Measurements from ENCODE around the gene LAMA5.

LAMA5 gene

DNA sequence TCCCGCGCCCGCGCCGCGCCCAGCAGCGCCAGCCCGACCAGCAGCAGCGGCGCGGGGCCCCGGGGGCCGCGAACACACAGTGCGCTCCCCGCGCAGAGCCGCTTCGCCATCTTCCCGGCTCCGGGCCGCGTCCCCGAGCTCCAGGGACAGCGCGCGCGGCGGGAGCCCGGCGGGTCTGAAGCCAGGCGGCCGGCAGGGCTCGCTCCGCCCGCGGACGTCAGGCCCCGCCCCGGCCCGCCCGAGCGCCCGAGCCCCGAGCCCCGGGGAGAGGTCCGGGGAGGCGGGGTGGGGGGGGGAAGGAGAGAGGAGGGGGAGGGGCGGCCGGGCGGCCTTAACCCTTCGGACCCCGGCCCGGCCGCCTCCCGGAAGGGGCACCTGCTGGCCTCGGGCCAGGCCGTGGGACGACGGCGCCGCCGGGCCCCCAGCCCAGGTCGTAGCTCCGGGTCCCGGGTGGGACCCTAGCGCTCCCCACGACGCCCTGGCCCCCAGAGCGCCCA is at the start of gene LAMA5:
Gene LAMA5 (minus strand): TSS at position 177 of the 497 bp plus-strand sequence. CDS start 67 bp downstream, at position 110.
- DNase-seq (ENCODE audit: low spot score): no peak

DNA sequence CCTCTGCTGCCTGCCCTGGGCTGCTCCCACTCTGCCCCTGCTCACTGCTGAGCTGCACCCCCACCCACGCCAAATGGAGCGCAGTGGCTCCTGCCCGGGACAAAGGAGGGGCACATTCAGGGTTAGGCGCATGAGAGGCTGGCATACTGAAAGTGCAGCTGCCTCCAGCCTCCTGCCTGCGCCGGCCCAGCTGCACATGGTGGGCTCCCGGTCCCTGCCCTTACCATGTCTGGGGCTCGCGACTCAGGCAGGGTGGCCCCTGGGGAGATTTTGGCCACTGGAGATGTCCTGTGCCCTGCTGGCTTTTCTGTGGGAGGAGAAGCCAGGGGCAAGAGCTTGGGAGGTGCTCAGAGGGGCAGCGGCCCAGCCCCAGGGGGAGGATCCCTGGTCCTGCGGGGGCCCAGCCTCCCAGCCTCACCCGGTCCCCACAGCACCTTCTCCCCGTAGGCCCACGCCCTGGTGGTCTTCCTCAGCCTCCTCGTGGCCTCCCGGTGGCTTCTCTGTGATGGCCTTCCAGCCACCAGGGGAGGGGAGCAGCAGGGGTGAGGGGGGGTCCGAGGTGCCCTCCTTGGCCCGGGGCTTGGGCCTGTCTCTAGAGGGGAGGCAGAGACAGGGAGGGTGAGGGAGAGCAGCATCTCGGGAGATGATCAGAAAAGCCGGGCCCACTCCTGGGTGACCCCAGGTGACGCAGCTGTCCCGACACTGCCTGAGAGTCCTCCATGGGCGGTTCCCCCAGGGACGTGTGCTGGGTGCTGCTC is 48.4 kb upstream of the LAMA5 start:
- no peak for DNase-seq (ENCODE audit: low spot score)

GRCh38 chr20:62413896-62414481 is 46.9 kb upstream of the LAMA5 start:
- DNase-seq (ENCODE audit: low spot score): no peak

DNA sequence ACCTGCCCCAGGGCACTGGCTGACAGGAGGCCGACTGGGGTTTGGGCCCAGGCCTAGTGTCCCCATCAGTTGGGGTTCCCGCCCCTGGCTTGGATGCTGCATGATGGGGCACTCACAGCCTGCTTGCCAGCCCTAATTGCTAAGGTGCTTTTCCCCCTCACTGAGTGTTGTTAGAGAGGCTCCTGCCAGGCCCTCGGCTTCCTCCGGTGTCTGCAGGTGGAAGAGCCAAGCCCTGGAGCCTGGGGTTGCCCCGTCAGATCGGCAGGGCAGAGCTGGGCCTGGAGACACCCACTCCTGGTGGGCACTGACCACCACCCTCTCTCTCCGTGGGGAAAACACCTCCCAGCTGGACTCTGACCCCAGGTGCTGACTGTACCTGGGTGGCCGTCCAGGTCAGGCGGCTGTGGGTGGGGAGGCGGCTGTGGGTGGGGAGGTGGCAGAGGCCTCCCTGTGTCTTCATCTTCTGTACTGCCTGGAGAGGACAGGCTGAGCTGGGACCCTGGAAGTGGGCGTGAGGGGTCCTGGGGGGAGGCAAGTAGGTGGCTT is 46.0 kb upstream of the LAMA5 start:
- no peak for DNase-seq (ENCODE audit: low spot score)

GRCh38 chr20:62412194-62413024 is 45.3 kb upstream of the LAMA5 start:
- no peak for DNase-seq (ENCODE audit: low spot score)

GRCh38 chr20:62411479-62412193 is 44.5 kb upstream of the LAMA5 start:
- no peak for DNase-seq (ENCODE audit: low spot score)

GRCh38 chr20:62410746-62411478 is 43.8 kb upstream of the LAMA5 start:
- no peak for DNase-seq (ENCODE audit: low spot score)

GRCh38 chr20:62409931-62410745 is 43.0 kb upstream of the LAMA5 start:
- peak; percentile 10 for DNase-seq (ENCODE audit: low spot score)

- DNase-seq (ENCODE audit: low spot score): no peak
Measured at GRCh38 chr20:62409086-62409853, 42.2 kb upstream of the LAMA5 start.

DNA sequence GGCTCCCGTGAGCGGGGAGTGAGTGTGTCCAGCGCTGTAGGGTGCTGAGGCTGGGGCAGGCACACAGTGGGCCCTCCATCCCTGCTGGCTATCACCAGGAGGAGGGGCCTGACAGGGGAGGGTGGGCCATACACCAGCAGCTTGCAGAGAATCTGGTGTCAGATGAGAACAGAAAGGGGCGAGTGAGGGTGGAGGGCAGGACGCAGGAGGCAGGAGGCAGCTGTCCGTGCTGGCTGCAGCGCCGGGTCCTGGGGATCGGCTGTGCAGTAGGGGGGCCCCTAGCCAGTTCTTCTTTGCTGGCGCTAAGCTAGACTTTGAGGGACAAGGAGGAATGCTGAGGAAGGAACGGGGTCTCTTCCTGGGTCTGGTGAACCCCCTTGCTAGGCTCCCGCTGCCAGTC is 41.5 kb upstream of the LAMA5 start:
- DNase-seq (ENCODE audit: low spot score): no peak

DNA sequence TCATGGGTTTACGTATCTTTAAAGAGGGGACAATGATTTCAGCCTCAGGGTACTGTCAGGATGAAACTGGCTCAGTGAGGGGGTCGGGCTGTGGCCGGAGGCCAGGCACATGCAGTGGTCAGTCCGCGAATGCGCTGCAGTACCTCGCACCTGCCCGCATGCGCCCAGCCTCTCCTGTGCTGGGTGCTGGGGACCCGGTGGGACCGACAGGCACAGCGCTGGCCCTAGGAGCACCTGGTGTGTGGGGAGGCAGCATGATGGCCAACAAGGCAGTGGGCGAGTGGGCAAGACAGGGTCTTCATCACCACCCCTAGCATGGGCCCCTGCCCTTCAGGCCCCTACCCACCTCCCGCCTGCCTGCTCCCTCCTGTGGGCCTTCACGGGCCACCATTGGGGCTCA is 40.9 kb upstream of the LAMA5 start:
- DNase-seq (ENCODE audit: low spot score): no peak

DNA sequence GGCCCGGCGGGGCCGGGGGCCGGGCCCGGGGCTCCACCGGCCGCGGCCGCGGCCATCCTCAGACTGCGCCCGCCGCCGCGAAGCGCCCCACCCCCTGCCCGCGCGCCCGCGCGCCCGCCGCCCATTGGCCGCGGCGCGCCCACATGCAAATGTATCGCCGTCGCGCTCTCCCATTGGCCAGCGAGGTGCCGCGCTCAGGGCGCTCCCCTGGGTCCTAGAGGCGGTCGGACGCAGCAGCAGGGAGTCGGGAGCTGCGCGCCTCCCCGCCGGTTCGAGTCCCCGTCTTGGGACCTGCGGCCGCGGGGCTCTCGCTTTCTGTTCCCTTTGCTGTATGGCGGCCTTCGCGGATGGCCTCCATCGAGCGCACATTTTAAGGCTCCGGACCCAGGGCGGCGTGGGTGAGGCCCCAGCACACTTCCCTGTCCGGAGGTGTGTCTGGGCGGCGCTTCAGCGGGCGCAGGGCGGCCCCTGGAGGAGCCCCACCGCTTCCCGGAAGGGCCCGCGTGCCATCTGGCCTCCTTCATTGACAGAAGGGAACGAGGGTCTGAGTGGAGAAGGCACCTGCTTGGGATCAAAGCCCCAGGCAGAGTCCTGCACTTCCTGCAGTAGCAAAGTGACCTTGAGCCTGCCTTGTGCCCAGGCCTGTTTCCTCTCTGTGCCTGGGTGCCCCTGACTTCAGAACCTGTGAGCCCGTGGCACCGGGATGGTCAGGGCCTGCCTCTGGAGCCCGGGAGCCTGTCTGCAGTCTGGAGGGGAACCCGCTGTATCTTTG is 40.3 kb upstream of the LAMA5 start, which contains the start of gene CABLES2:
Gene CABLES2 (minus strand): TSS at position 65 of the 772 bp plus-strand sequence. CDS start 9 bp downstream, at position 56.
- DNase-seq (ENCODE audit: low spot score): peak; percentile 90

- DNase-seq (ENCODE audit: low spot score): no peak
Measured at GRCh38 chr20:62406635-62407176, 39.6 kb upstream of the LAMA5 start.

- no peak for DNase-seq (ENCODE audit: low spot score)
Measured at GRCh38 chr20:62405981-62406513, 38.9 kb upstream of the LAMA5 start.

DNA sequence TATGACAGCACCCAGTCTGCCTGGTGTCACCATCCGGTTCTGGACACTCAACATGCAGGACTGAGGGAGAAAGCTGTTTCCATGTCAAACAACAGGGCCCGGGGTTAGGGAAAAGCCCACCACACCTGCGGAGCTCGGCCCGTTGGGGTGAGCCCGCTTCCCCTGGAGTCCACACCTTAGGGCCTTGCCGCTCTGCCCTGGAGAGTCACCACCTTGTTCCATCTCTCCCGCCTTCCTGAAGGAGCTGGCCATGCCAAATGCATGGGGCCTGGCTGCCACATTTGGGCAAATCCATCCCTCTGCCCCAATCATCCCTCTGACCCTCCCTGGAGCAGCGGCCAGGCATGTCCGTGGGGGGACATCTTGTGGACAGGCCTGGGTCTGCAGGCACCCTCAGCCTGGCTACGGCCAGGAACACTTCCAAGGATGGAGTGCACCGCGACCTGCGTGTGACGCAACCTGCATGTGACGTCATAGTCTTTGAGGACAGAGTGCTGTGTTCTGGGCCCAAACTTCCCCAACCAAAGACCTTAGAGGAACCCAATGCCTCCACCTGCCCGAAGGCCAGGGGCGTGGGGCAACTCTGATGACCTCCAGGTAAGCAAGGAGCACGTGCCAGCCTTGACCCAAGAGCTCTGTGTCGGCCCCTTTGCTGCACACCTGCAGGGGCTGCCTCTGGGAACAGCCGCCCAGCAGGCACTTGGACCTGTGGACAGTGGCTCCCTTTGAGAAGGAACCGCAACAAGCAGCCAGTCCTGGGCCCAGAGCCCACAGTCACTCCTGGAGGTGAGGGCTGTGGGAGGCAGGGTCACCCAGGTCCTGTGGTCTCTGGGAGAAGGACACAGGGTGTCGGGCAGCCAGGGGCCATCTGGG is 38.2 kb upstream of the LAMA5 start:
- DNase-seq (ENCODE audit: low spot score): no peak

DNA sequence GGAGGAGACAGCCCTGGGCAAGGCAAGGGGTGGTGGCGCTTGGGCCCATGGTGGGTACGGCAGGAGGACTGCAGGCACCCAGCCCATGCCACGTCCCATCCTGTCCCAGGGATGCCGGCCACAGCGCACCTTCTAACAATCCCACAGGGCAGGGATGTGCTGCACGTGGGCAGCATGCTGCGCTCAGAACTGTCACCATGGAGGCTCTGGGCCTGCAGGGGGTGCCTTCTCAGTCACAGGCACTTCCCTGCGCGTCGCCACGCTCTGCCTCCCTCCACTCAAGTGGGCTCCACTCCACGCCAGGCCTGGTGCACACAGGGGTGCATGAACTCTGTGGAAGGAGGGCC is 37.6 kb upstream of the LAMA5 start:
- DNase-seq (ENCODE audit: low spot score): no peak

- no peak for DNase-seq (ENCODE audit: low spot score)
Measured at GRCh38 chr20:62404112-62404665, 37.1 kb upstream of the LAMA5 start.

Measured in CD4-positive, alpha-beta T cell treated with Interleukin-15 for 4 hours (primary cell).